Smooth muscle cell (in vitro differentiated cells): ENCODE results near the gene TMEM141. TPM values are rescaled to one million over a fixed set of nuclear protein-coding genes. Genes with fewer than 3 reads are reported as not detected.

ENCODE experiments used
- DNase-seq: peaks from one replicate; lab custom pipeline; 2025; ENCODE audit not compliant: unreplicated experiment; lab: John Stamatoyannopoulos, UW
- H2AFZ ChIP-seq: fragments of 200-600 bp; sonication (generic); 2 replicates; pipeline ENCODE4 v1.6.0; 2016; ENCODE audit warnings: antibody characterized with exemption, low read depth, mild to moderate bottlenecking
- H3F3A ChIP-seq: fragments of 200-600 bp; sonication (generic); 2 replicates; pipeline ENCODE4 v1.6.0; 2017; ENCODE audit warnings: antibody characterized with exemption, low read depth
- H3K27ac ChIP-seq: fragments of 200-600 bp; sonication (generic); 2 replicates; pipeline ENCODE4 v1.5.1; 2016; ENCODE audit warnings: low read depth, mild to moderate bottlenecking
- H3K27me3 ChIP-seq: fragments of 200-600 bp; sonication (generic); 2 replicates; pipeline ENCODE4 v1.6.1; 2016; ENCODE audit warnings: low read depth, mild to moderate bottlenecking
- H3K36me3 ChIP-seq: fragments of 200-600 bp; sonication (generic); 2 replicates; pipeline ENCODE4 v1.5.1; 2016; ENCODE audit warnings: low read depth
- H3K4me1 ChIP-seq: fragments of 200-600 bp; sonication (generic); 2 replicates; pipeline ENCODE4 v1.5.1; 2016; ENCODE audit warnings: low read depth
- H3K4me2 ChIP-seq: fragments of 200-600 bp; sonication (generic); 2 replicates; pipeline ENCODE4 v1.6.0; 2016; ENCODE audit warnings: mild to moderate bottlenecking
- H3K4me3 ChIP-seq: fragments of 200-600 bp; sonication (generic); 2 replicates; pipeline ENCODE4 v1.5.1; 2016; ENCODE audit warnings: mild to moderate bottlenecking
- H3K79me2 ChIP-seq: fragments of 200-600 bp; sonication (generic); 2 replicates; pipeline ENCODE4 v1.6.0; 2016; ENCODE audit warnings: low read depth, mild to moderate bottlenecking
- H3K9ac ChIP-seq: fragments of 200-600 bp; sonication (generic); 2 replicates; pipeline ENCODE4 v1.6.0; 2016; ENCODE audit warnings: low read depth
- H3K9me3 ChIP-seq: fragments of 200-600 bp; sonication (generic); replicated peaks from 2 replicates; pipeline ENCODE4 v1.5.1; 2016; ENCODE audit warnings: low read depth
- H4K20me1 ChIP-seq: fragments of 200-600 bp; sonication (generic); 2 replicates; pipeline ENCODE4 v1.6.0; 2016; ENCODE audit warnings: low read depth
- CTCF ChIP-seq: fragments of 200-600 bp; sonication (generic); IDR thresholded peaks from 2 replicates; pipeline ENCODE4 v1.5.1; 2017; ENCODE audit warnings: borderline replicate concordance, mild to moderate bottlenecking, antibody characterized with exemption; ENCODE audit not compliant: insufficient read depth, poor library complexity, severe bottlenecking
- WGBS: methylation state at CpG from one replicate; pipeline ENCODE4 v1.1.7; 2016; ENCODE audit warnings: low lambda C conversion rate; 5-methylcytosine and 5-hydroxymethylcytosine counted together
- polyA plus RNA-seq: library from polyadenylated mRNA; unstranded; fragments of >200 nt; fragmentation: Nextera tagmentation; extraction: Ambion mirVana; gene quantifications from 2 replicates; pipeline ENCODE4 v1.2.1, GENCODE V29; 2016
- total RNA-seq: library from RNA; depleted of rRNA; stranded (reverse); fragments of >200 nt; gene quantifications from 2 replicates; pipeline ENCODE4 v1.2.3, GENCODE V29; 2014

Gene TMEM141
- total and polyA plus RNA-seq, 2 experiments from 2014 or later = 75.4 to 112 TPM

- WGBS = 3% methylated on average over 14 of the region's 14 CpGs
- Histone ChIP-seq H3K27ac (peak overlapping the region; percentile 51), H3K36me3 (no peaks in the 10 kb centered on the region), H3K4me2 (peak overlapping the region; percentile 92), H3F3A (peaks cover 3% of the 10 kb centered on the region), H2AFZ (no peak overlapping the region), H3K9ac (peak overlapping the region; percentile 49), H3K4me3 (peak overlapping the region; percentile 97), H4K20me1 (peaks cover 48% of the 10 kb centered on the region), H3K27me3 (no peaks in the 10 kb centered on the region), H3K79me2 (peaks cover 57% of the 10 kb centered on the region), H3K4me1 (peaks cover 24% of the 10 kb centered on the region), H3K9me3 (no peaks in the 10 kb centered on the region)
- no peak for DNase-seq
- TF ChIP-seq CTCF = no peak
These were observed 17.6 kb downstream of the TMEM141 start for GRCh38 chr9:136808806-136809158.

GRCh38 chr9:136814725-136815421, 23.7 kb downstream of the TMEM141 start:
- Histone ChIP-seq H3K36me3 (no peaks in the 10 kb centered on the region), H3K4me3 (no peak overlapping the region), H3K9ac (no peak overlapping the region), H3K27me3 (no peaks in the 10 kb centered on the region), H3F3A (peaks cover 3% of the 10 kb centered on the region), H4K20me1 (peaks cover 90% of the 10 kb centered on the region), H3K27ac (no peak overlapping the region), H2AFZ (no peak overlapping the region), H3K79me2 (peaks cover 89% of the 10 kb centered on the region), H3K4me2 (no peak overlapping the region), H3K4me1 (peaks cover 7% of the 10 kb centered on the region), H3K9me3 (no peaks in the 10 kb centered on the region)
- 98% methylated on average over 13 of the region's 13 CpGs for WGBS
- no peak for TF ChIP-seq CTCF
- no peak for DNase-seq

GRCh38 chr9:136815422-136815782, 24.3 kb downstream of the TMEM141 start:
- TF ChIP-seq CTCF = no peak
- DNase-seq = no peak
- Histone ChIP-seq H3K27ac (no peak overlapping the region), H3K4me1 (peaks cover 2% of the 10 kb centered on the region), H2AFZ (no peak overlapping the region), H3K9me3 (no peaks in the 10 kb centered on the region), H3K4me3 (no peak overlapping the region), H3K79me2 (peaks cover 89% of the 10 kb centered on the region), H3K9ac (no peak overlapping the region), H3K36me3 (no peaks in the 10 kb centered on the region), H3K27me3 (no peaks in the 10 kb centered on the region), H4K20me1 (peaks cover 90% of the 10 kb centered on the region), H3F3A (no peaks in the 10 kb centered on the region), H3K4me2 (no peak overlapping the region)
- 0% methylated on average over 1 of the region's 1 CpG for WGBS
